Panc1 (cell line): Measurements from ENCODE around the gene ZHX3. TPM values are rescaled to one million over a fixed set of nuclear protein-coding genes. Genes with fewer than 3 reads are reported as not detected.

Experiments used
- ATAC-seq: fragments of 200-7000 bp; cut with Tn5 transposase; 2 replicates; pipeline ENCODE4 v1.9.1; 2020; ENCODE audit warnings: mild to moderate bottlenecking, moderate library complexity
- BruUV-seq: library from RNA; stranded (reverse); fragments of 400-500 nt; replicated peaks from 2 replicates; lab custom pipeline; 2021; lab: Mats Ljungman, UMichigan
- CTCF ChIA-PET: fragments of 300-600 bp; sonication (Branson Sonifier 250); formaldehyde crosslinking; loops from one replicate; lab custom pipeline; 2022; ENCODE audit warnings: antibody characterized with exemption; lab: Charles Lee
- POLR2A ChIA-PET: fragments of 300-600 bp; sonication (Branson Sonifier 250); formaldehyde crosslinking; loops from one replicate; lab custom pipeline; 2022; ENCODE audit warnings: antibody characterized with exemption; lab: Charles Lee
- DNase-seq: peaks from one replicate; pipeline ENCODE4 v3.0.0-alpha.2; 2010; ENCODE audit warnings: low read depth, low spot score
- H3K27ac ChIP-seq: 2 replicates; pipeline ENCODE4 v1.5.1; 2011; ENCODE audit warnings: mild to moderate bottlenecking, low read length, inconsistent platforms
- H3K27me3 ChIP-seq: fragments of 200-500 bp; sonication (Bioruptor generic); 2 replicates; pipeline ENCODE4 v1.6.0; 2014; ENCODE audit warnings: low read length, inconsistent platforms; ENCODE audit not compliant: control insufficient read depth, insufficient read depth
- H3K36me3 ChIP-seq: fragments of 200-500 bp; sonication (Bioruptor generic); 2 replicates; pipeline ENCODE4 v1.5.1; 2014; ENCODE audit warnings: inconsistent platforms, mild to moderate bottlenecking, low read length, moderate library complexity; ENCODE audit not compliant: control insufficient read depth, insufficient read depth
- H3K4me1 ChIP-seq: 2 replicates; pipeline ENCODE4 v1.5.1; 2011; ENCODE audit warnings: inconsistent platforms, mild to moderate bottlenecking, low read length, moderate library complexity; ENCODE audit not compliant: control insufficient read depth, insufficient read depth
- H3K4me3 ChIP-seq, 2 experiments: 2 replicates each; pipeline ENCODE4 v1.5.1; 2011 to 2012; ENCODE audit warnings: low read depth in 2 of 2, low read length in 2 of 2, mild to moderate bottlenecking in 2 of 2, inconsistent platforms in 1 of 2, moderate library complexity in 1 of 2
- H3K9me3 ChIP-seq: fragments of 200-500 bp; sonication (Bioruptor generic); 2 replicates; pipeline ENCODE4 v1.5.1; 2014; ENCODE audit warnings: low read depth, mild to moderate bottlenecking, inconsistent platforms, low read length, moderate library complexity; ENCODE audit not compliant: control insufficient read depth, insufficient read depth
- POLR2AphosphoS5 ChIP-seq: IDR thresholded peaks from 2 replicates; pipeline ENCODE4 v1.6.1; 2012; ENCODE audit warnings: mild to moderate bottlenecking, low read depth, low read length, moderate library complexity
- REST ChIP-seq, 2 experiments: IDR thresholded peaks; 2 replicates each; pipeline ENCODE4 v1.6.1; 2011 to 2012; ENCODE audit warnings: low read depth in 2 of 2, control low read depth in 1 of 2, low read length in 1 of 2, mild to moderate bottlenecking in 1 of 2, moderate library complexity in 1 of 2; ENCODE audit not compliant: insufficient read depth in 1 of 2
- SIN3A ChIP-seq: IDR thresholded peaks from 2 replicates; pipeline ENCODE4 v1.6.1; 2012; ENCODE audit warnings: low read depth, mild to moderate bottlenecking, low read length, moderate library complexity, borderline replicate concordance; ENCODE audit not compliant: insufficient read depth
- TCF7L2 ChIP-seq: IDR thresholded peaks from 2 replicates; pipeline ENCODE4 v1.6.1; 2011; ENCODE audit warnings: mild to moderate bottlenecking, low read depth, low read length, inconsistent platforms
- in situ Hi-C: cut with HindIII; loops from 2 replicates; pipeline ENCODE4 v1.10.0; 2016; ENCODE audit warnings: low sequenced_read_pairs, low pct_unique_long_range_greater_than_20kb
- intact Hi-C: fragments of 100-400 bp; cut with micrococcal nuclease; formaldehyde crosslinking; loops from one replicate; pipeline ENCODE4 v1.10.0; 2022; ENCODE audit not compliant: unreplicated experiment
- total RNA-seq: library from RNA; stranded (reverse); gene quantifications from one replicate; pipeline ENCODE4 v1.2.1, GENCODE V29; 2021; ENCODE audit not compliant: unreplicated experiment
- TF ChIP-seq, protein P1 (sequence below): fragments of 450-650 bp; IDR thresholded peaks from 2 replicates; pipeline ENCODE4 v1.5.1; 2017; ENCODE audit warnings: mild to moderate bottlenecking

Gene ZHX3
- total RNA-seq, 1 experiment from 2014 or later, result 19.8 TPM

DNA sequence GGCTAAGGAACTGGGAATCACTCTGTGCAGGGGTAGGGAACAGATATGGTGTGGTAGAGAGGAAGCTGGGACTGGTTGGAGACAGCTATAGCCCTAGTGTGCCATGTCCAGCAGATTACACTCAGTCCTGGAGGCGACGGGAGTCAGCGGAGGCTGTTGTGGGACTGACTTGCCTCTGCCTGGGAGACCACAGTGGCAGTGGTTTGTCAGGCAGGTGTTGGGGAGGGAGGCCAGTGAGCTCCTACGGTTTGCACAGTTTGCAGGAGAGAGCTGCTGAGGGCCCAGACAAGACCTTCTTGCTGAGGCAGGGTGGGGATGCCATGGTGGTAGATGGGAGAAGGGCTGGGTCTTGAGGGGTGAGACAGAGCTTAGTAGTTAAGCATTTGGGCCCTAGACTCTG lies 175.3 kb downstream of the ZHX3 start:
- no TSS peak for BruUV-seq
- DNase-seq (no peak), ATAC-seq (no peak)
- TF ChIP-seq SIN3A, result no peak
- TF ChIP-seq, protein P1, sequence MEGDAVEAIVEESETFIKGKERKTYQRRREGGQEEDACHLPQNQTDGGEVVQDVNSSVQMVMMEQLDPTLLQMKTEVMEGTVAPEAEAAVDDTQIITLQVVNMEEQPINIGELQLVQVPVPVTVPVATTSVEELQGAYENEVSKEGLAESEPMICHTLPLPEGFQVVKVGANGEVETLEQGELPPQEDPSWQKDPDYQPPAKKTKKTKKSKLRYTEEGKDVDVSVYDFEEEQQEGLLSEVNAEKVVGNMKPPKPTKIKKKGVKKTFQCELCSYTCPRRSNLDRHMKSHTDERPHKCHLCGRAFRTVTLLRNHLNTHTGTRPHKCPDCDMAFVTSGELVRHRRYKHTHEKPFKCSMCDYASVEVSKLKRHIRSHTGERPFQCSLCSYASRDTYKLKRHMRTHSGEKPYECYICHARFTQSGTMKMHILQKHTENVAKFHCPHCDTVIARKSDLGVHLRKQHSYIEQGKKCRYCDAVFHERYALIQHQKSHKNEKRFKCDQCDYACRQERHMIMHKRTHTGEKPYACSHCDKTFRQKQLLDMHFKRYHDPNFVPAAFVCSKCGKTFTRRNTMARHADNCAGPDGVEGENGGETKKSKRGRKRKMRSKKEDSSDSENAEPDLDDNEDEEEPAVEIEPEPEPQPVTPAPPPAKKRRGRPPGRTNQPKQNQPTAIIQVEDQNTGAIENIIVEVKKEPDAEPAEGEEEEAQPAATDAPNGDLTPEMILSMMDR, result no peak
- TF ChIP-seq TCF7L2, result no peak
- no peak for TF ChIP-seq POLR2AphosphoS5
- TF ChIP-seq REST (IDR thresholded peaks at IDR 0.05; ENCODE audit: insufficient read depth in 1 of 2, low read depth in 2 of 2, low read length in 1 of 2), result no peak
- Histone ChIP-seq H3K9me3 (no peaks in the 10 kb centered on the region), H3K27me3 (no peaks in the 10 kb centered on the region), H3K4me3 (no peak overlapping the region), H3K36me3 (no peaks in the 10 kb centered on the region), H3K4me1 (peaks cover 8% of the 10 kb centered on the region), H3K27ac (no peak overlapping the region)
- ChIA-PET CTCF (no interaction called here), POLR2A (interaction anchor here (0.6 kb wide), 1 partner anchor 11 kb away, joined by 4 read pairs; no protein-coding TSS in a partner anchor)
- intact Hi-C loops (no loop called here), in situ Hi-C loops (no loop called here)

GRCh38 chr20:41141153-41141815 lies 176.2 kb downstream of the ZHX3 start:
- ChIA-PET POLR2A (no interaction called here), CTCF (no interaction called here)
- ATAC-seq (no peak), DNase-seq (no peak)
- in situ Hi-C loops (no loop called here), intact Hi-C loops (no loop called here)
- Histone ChIP-seq H3K4me3 (no peak overlapping the region), H3K4me1 (peaks cover 9% of the 10 kb centered on the region), H3K27me3 (no peaks in the 10 kb centered on the region), H3K9me3 (no peaks in the 10 kb centered on the region), H3K27ac (no peak overlapping the region), H3K36me3 (no peaks in the 10 kb centered on the region)
- TF ChIP-seq REST (IDR thresholded peaks at IDR 0.05; ENCODE audit: insufficient read depth in 1 of 2, low read depth in 2 of 2, low read length in 1 of 2) (no peak), TCF7L2 (no peak), SIN3A (no peak), POLR2AphosphoS5 (no peak)
- TF ChIP-seq, protein P1, result no peak
- no TSS peak for BruUV-seq
